Testis (tissue), 3 donors: ENCODE data around the gene FRMD7. TPM values are rescaled to one million over a fixed set of nuclear protein-coding genes. Genes with fewer than 3 reads are reported as not detected.
"Not testable (repeated sequence)": the region's sequence is repeated elsewhere in the genome, so short reads cannot be mapped to it uniquely, and the experiment has no call there.

ENCODE experiments used
- DNase-seq: peaks from one replicate; pipeline ENCODE4 v3.0.0-alpha.2; 2019
- H3K27ac ChIP-seq, 2 donors: fragments of 200-600 bp; sonication (generic); one replicate each; pipeline ENCODE4 v1.5.1; 2019
- H3K27me3 ChIP-seq: fragments of 200-600 bp; sonication (generic); one replicate; pipeline ENCODE4 v1.5.1; 2019
- H3K36me3 ChIP-seq: fragments of 200-600 bp; sonication (generic); one replicate; pipeline ENCODE4 v1.5.1; 2017; ENCODE audit warnings: low read depth; ENCODE audit errors: missing control alignments
- H3K4me1 ChIP-seq: fragments of 200-600 bp; sonication (generic); one replicate; pipeline ENCODE4 v1.5.1; 2019
- H3K4me3 ChIP-seq, 2 donors: fragments of 200-600 bp; sonication (generic); one replicate each; pipeline ENCODE4 v1.5.1; 2017 to 2019
- H3K9me3 ChIP-seq: fragments of 200-600 bp; sonication (generic); one replicate; pipeline ENCODE4 v1.5.1; 2017
- POLR2A ChIP-seq: fragments of 450-650 bp; IDR thresholded peaks from one replicate; pipeline ENCODE4 v1.6.1; 2017; ENCODE audit warnings: antibody characterized with exemption, mild to moderate bottlenecking, moderate library complexity
- WGBS, 2 donors: methylation state at CpG; one replicate each; pipeline ENCODE4 v1.1.5; 2018; 5-methylcytosine and 5-hydroxymethylcytosine counted together
- intact Hi-C: fragments of 100-400 bp; cut with DNase I; formaldehyde crosslinking; loops from one replicate; pipeline ENCODE4 v1.15.1; 2023; ENCODE audit warnings: low total_unique reads
- polyA plus RNA-seq: library from polyadenylated mRNA; stranded (reverse); fragments of 350-450 nt; fragmentation: Illumina TruSeq; extraction: RNeasy Lipid Tissue Mini Kit (QIAGEN cat#74804); gene quantifications from one replicate; pipeline ENCODE4 v1.2.3, GENCODE V29; 2014; ENCODE audit warnings: low read depth, low replicate concordance; ENCODE audit not compliant: insufficient read depth
- total RNA-seq, 2 donors: library from RNA; depleted of rRNA; stranded (reverse); fragments of >200 nt; gene quantifications; one replicate each; pipeline ENCODE4 v1.2.3, GENCODE V29; 2016
- TF ChIP-seq, protein P1 (sequence below), 3 experiments: fragments of 450-650 bp in 2 of 3; fragments of 200-600 bp in 1 of 3; sonication (generic) in 1 of 3; IDR thresholded peaks; one replicate each; pipeline ENCODE4 v1.5.1; 2016 to 2019; ENCODE audit warnings: antibody characterized with exemption in 3 of 3, mild to moderate bottlenecking in 2 of 3, moderate library complexity in 1 of 3

Gene FRMD7
- total and polyA plus RNA-seq, 3 donors from 2014 or later: 0.06 to 0.11 TPM; not detected in 1

DNA sequence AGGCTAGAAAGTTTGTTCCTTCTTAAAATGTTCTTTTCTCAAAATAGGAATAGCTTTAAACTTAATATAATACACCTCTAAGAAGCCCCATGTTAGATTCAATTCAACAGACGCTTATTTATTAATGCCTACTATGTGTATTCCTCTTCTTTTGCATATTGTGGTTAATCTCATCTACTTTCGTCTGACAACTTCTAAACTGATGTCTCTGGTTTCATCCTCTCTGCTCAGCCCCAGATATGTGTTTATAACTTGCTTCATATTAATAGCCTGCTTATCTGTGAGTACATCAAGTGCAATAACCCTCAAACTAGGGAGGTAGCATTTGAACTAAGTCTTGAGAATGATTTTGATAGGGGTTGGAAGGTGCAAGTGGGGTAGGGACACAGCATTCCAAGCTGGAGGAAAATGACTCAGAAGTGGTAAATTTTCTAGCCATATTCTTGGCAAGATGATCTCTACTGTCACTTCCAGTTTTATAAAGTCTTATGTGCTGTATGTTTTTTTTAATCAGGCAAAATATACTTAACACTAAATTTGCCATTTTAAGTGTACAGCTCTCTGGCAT is 67.8 kb downstream of the FRMD7 start:
- no peaks in the 10 kb centered on the region for H3K36me3 ChIP-seq
- no peak overlapping the region for H3K4me3 ChIP-seq
- H3K27ac ChIP-seq: no peak overlapping the region
- no peaks in the 10 kb centered on the region for H3K4me1 ChIP-seq
- TF ChIP-seq, protein P1, sequence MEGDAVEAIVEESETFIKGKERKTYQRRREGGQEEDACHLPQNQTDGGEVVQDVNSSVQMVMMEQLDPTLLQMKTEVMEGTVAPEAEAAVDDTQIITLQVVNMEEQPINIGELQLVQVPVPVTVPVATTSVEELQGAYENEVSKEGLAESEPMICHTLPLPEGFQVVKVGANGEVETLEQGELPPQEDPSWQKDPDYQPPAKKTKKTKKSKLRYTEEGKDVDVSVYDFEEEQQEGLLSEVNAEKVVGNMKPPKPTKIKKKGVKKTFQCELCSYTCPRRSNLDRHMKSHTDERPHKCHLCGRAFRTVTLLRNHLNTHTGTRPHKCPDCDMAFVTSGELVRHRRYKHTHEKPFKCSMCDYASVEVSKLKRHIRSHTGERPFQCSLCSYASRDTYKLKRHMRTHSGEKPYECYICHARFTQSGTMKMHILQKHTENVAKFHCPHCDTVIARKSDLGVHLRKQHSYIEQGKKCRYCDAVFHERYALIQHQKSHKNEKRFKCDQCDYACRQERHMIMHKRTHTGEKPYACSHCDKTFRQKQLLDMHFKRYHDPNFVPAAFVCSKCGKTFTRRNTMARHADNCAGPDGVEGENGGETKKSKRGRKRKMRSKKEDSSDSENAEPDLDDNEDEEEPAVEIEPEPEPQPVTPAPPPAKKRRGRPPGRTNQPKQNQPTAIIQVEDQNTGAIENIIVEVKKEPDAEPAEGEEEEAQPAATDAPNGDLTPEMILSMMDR (IDR thresholded peaks at IDR 0.05): no peak
- no peak for TF ChIP-seq POLR2A
- DNase-seq: no peak
- no peaks in the 10 kb centered on the region for H3K27me3 ChIP-seq
- no peaks in the 10 kb centered on the region for H3K9me3 ChIP-seq
- intact Hi-C loops: no loop called here
- 82 to 85% methylated on average over 2 of the region's 2 CpGs for whole genome bisulfite sequencing, 2 donors

DNA sequence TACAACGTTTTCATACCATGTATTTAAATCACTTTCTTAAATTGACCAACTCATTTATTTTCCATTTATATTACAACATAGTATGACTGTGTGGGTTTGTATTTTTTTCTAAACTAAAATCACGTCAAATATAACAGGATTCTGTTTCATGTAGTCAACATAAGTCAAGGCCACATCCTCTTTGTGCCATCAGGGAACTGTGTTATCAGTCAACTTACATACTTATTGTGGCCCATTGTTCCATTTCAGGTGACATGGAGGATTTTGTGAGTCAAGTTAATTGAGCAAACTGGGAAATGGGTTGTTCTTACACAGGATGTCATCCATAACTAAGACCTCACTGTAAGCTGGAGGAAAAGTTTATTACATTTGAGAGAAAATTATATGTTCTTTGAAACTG is 68.8 kb downstream of the FRMD7 start:
- WGBS, 2 donors: 80 to 82% methylated on average over 2 of the region's 2 CpGs
- no peaks in the 10 kb centered on the region for H3K27me3 ChIP-seq
- no peak overlapping the region for H3K4me3 ChIP-seq
- intact Hi-C loops: no loop called here
- H3K36me3 ChIP-seq: no peaks in the 10 kb centered on the region
- H3K4me1 ChIP-seq: no peaks in the 10 kb centered on the region
- no peak for DNase-seq
- TF ChIP-seq POLR2A: no peak
- TF ChIP-seq, protein P1 (IDR thresholded peaks at IDR 0.05): no peak
- no peak overlapping the region for H3K27ac ChIP-seq
- no peaks in the 10 kb centered on the region for H3K9me3 ChIP-seq

DNA sequence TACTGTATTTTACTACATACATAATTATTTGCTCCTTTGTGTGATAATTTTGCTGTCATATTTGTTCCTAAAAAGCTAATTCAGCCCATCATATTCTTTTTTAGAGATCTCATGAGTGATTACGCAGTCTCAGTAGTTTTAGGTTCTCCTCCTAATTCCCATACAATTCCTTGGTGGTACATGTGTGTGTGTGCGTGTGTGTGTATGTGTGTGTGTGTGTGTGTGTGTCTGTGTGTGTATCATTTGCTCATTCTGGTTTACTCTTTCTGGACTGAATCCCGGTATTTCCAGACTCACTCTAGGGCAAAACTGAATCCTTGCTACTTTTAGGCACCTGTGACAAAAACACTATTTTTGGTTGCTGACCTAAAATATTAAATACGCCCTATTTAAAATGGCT is 69.8 kb downstream of the FRMD7 start:
- Histone ChIP-seq H3K36me3 (no peaks in the 10 kb centered on the region), H3K27ac (no peak overlapping the region), H3K4me1 (no peaks in the 10 kb centered on the region), H3K9me3 (no peaks in the 10 kb centered on the region), H3K4me3 (no peak overlapping the region), H3K27me3 (no peaks in the 10 kb centered on the region)
- TF ChIP-seq, protein P1 (IDR thresholded peaks at IDR 0.05): no peak
- TF ChIP-seq POLR2A: no peak
- 87 to 99% methylated on average over 4 of the region's 4 CpGs for WGBS, 2 donors
- no peak for DNase-seq
- intact Hi-C loops: no loop called here

DNA sequence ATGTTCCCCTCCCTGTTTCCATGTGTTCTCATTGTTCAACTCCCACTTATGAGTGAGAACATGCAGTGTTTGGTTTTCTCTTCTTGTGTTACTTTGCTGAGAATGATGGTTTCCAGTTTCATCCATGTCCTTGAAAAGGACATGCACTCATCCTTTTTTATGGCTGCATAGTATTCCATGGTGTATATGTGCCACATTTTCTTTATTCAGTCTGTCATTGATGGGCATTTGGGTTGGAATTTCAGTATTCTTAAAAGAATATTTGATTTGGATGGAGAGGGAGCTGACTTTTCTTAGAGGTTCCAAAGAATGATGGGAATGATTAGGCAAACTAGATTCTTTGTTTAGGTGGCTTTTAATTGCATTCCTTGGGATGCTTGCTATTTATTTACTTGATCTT is 76.0 kb downstream of the FRMD7 start:
- DNase-seq, H3K27me3 ChIP-seq, intact Hi-C loops, H3K9me3 ChIP-seq, H3K36me3 ChIP-seq, H3K4me3 ChIP-seq, H3K27ac ChIP-seq, H3K4me1 ChIP-seq: not testable (repeated sequence)

DNA sequence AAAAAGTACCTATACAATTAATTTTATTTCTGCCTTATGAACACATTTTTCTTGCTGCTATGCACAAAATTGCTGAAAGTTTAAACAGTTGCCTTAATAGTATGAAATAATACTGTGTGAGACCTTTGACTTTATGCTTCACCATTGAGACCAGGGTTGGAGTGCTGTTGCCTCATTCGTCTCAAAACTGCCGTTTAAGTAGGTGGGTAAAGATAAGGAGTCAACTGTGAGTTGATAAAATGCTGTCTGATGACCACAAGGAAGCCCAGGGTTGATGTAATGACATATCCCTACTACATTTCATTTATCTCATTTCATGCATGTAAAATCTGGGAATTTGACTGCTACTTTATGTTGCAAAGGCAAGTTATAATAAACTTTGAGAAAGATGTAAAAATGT is 81.3 kb downstream of the FRMD7 start:
- no peak for DNase-seq
- no peak overlapping the region for H3K4me3 ChIP-seq
- no peak overlapping the region for H3K27ac ChIP-seq
- WGBS, 2 donors: 68 to 74% methylated on average over 2 of the region's 2 CpGs
- no peaks in the 10 kb centered on the region for H3K36me3 ChIP-seq
- no peaks in the 10 kb centered on the region for H3K9me3 ChIP-seq
- TF ChIP-seq POLR2A: no peak
- TF ChIP-seq, protein P1 (IDR thresholded peaks at IDR 0.05): no peak
- H3K27me3 ChIP-seq: no peaks in the 10 kb centered on the region
- intact Hi-C loops: no loop called here
- no peaks in the 10 kb centered on the region for H3K4me1 ChIP-seq
